HG03439 (cell line): ENCODE data around the gene AGFG2.
A peak's percentile ranks its signal among the peaks of the same experiment; 100 is the strongest.
"Not testable (repeated sequence)": the region's sequence is repeated elsewhere in the genome, so short reads cannot be mapped to it uniquely, and the experiment has no call there.

Source experiments
- ATAC-seq: cut with Tn5 transposase; IDR thresholded peaks from one replicate; pipeline ENCODE4 v1.9.1; 2021; ENCODE audit warnings: mild to moderate bottlenecking, moderate library complexity; ENCODE audit not compliant: unreplicated experiment

The AGFG2 gene

GRCh38 chr7:100520138-100520537 lies 18.9 kb upstream of the AGFG2 start:
- no peak for ATAC-seq

GRCh38 chr7:100521076-100521475 lies 17.9 kb upstream of the AGFG2 start:
- ATAC-seq: no peak

GRCh38 chr7:100521909-100522593 lies 17.0 kb upstream of the AGFG2 start:
- ATAC-seq: not testable (repeated sequence)

GRCh38 chr7:100523192-100523591 lies 15.8 kb upstream of the AGFG2 start:
- not testable (repeated sequence) for ATAC-seq

GRCh38 chr7:100528108-100528866 lies 10.7 kb upstream of the AGFG2 start:
- not testable (repeated sequence) for ATAC-seq

GRCh38 chr7:100532165-100533022 lies 6.6 kb upstream of the AGFG2 start:
- ATAC-seq: no peak

- ATAC-seq: not testable (repeated sequence)
Measured at GRCh38 chr7:100535982-100536381, 3.0 kb upstream of the AGFG2 start.

GRCh38 chr7:100536695-100537094 lies 2.3 kb upstream of the AGFG2 start:
- ATAC-seq: not testable (repeated sequence)

GRCh38 chr7:100538348-100538653 lies 702 bp upstream of the AGFG2 start:
- ATAC-seq: peak; percentile 1

GRCh38 chr7:100539436-100540006 lies 518 bp downstream of the AGFG2 start:
- ATAC-seq: no peak

- no peak for ATAC-seq
Measured at GRCh38 chr7:100540073-100540723, 1.2 kb downstream of the AGFG2 start.

- not testable (repeated sequence) for ATAC-seq
Measured at GRCh38 chr7:100541309-100541708, 2.3 kb downstream of the AGFG2 start.

- no peak for ATAC-seq
Measured at GRCh38 chr7:100543586-100543985, 4.6 kb downstream of the AGFG2 start.

GRCh38 chr7:100544386-100544785 lies 5.4 kb downstream of the AGFG2 start:
- ATAC-seq: no peak

GRCh38 chr7:100544967-100545359 lies 6.0 kb downstream of the AGFG2 start:
- ATAC-seq: no peak

GRCh38 chr7:100545360-100546128 lies 6.5 kb downstream of the AGFG2 start:
- ATAC-seq: peak; percentile 44

GRCh38 chr7:100546129-100546925 lies 7.3 kb downstream of the AGFG2 start:
- peak; percentile 35 for ATAC-seq

- no peak for ATAC-seq
Measured at GRCh38 chr7:100546926-100547800, 8.2 kb downstream of the AGFG2 start.
